ENCODE measurements around the gene TM9SF1. TPM values are rescaled to one million over a fixed set of nuclear protein-coding genes. Genes with fewer than 3 reads are reported as not detected.
A peak's percentile ranks its signal among the peaks of the same experiment; 100 is the strongest.

Gene TM9SF1
- total and polyA plus RNA-seq, 10 of the 15 experiments (the other 5 are each of a cell fraction or from before 2014, with no cell fraction given), result 7.2 to 39.2 (median 17.6) TPM

DNA sequence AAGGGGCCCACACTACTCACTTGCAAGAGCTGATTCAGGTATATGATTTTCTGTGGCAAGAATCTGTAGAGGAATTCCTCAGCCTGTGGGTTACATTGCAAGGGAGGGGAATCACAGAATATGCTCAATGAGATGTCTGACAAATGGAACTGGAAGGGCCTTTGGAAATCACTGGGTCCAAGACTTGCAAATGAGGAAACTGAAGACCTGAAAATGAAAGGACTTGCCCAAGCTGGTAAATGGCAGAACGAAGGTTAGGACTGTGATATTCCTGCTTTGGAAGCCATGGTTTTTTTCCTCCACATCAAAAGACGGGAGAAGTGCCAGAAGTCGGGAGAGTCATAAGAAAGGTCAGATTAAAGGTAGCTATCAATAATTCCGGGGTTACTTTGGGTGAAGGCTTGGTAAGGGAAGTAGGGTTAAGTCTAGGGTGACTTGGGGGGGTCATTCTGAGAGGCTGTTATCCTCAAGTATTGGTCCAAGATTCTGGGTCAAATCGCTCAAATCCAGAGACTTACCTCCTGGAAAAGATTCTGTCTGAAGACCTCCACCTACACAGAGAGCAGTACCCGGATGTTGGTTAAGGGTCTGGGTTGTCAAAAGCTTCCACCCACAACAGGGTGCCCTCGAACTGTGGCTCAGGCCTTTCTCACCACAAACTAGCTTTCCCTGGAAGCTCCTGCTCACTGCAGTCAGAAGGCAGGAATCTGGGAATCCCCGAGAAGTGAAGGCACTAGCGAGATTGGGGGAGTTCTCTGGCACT lies 49.4 kb downstream of the TM9SF1 start:
- H3K36me3 ChIP-seq (ENCODE audit: control insufficient read depth in 2 of 2, insufficient read depth in 2 of 2, low read length in 1 of 2), result peaks cover 8 to 39% of the 10 kb centered on the region in 2 experiments
- intact Hi-C loops (cut with micrococcal nuclease; ENCODE audit: unreplicated experiment), result loop anchor here (5.0 kb wide), 1 partner anchor 151 kb away; the partner anchor contains the start of genes DHRS1 and NOP9
- no peak for DNase-seq (ENCODE audit: low read depth, low spot score)
- POLR2A ChIA-PET, result interaction anchor here (0.5 to 5.8 kb wide), 20 partner anchors 10 to 176 kb away, joined by 3 to 99 read pairs (median 10); partner anchors contain the start of genes CHMP4A, CIDEB, DCAF11 and IPO4
- no peaks in the 10 kb centered on the region for H3K9me3 ChIP-seq (replicated peaks; ENCODE audit: control insufficient read depth, insufficient read depth, low read length)
- in situ Hi-C loops (cut with MboI), result no loop called here
- H3K27ac ChIP-seq (ENCODE audit: control insufficient read depth, insufficient read depth), result peak overlapping the region; percentile 94
- WGBS (ENCODE audit: insufficient coverage, insufficient replicate concordance, low lambda C conversion rate, missing lambda C conversion rate), result 0% methylated on average over 9 of the region's 9 CpGs
- peak overlapping the region; percentile 88 for H3K9ac ChIP-seq (ENCODE audit: control insufficient read depth, insufficient read depth, low read length)
- SMC1A ChIA-PET (ENCODE audit: uncharacterized antibody, unreplicated experiment), result interaction anchor here (0.9 to 4.8 kb wide), 12 partner anchors 9 to 96 kb away, joined by 3 to 54 read pairs (median 8); partner anchors contain the start of genes DCAF11, IPO4, IRF9 and NRL
- no peak for ATAC-seq
- peaks cover 65% of the 10 kb centered on the region for H3K79me2 ChIP-seq (ENCODE audit: control insufficient read depth, insufficient read depth, low read length)
- peak overlapping the region; percentile 82 for H3K4me3 ChIP-seq
- RAD21 ChIA-PET (ENCODE audit: unreplicated experiment), result interaction anchor here (0.9 to 3.9 kb wide), 14 partner anchors 9 to 125 kb away, joined by 3 to 37 read pairs (median 8); partner anchors contain the start of genes DCAF11, IRF9, NRL and PCK2
- no TSS peak for BruUV-seq (replicated peaks)
- CTCF ChIA-PET, result interaction anchor here (1.1 to 8.2 kb wide), 14 partner anchors 10 to 286 kb away, joined by 3 to 63 read pairs (median 6); partner anchors contain the start of genes CHMP4A, CIDEB, DCAF11 and IRF9
- no peak for FAIRE-seq
- no peaks in the 10 kb centered on the region for H3K27me3 ChIP-seq (replicated peaks in 1 of 2; ENCODE audit: control insufficient read depth in 2 of 2, insufficient read depth in 2 of 2, low read length in 1 of 2)
- 0 out of 2 replicates have a peak overlapping the region, but pooled peaks have one; percentile 8 for H2AFZ ChIP-seq (ENCODE audit: control insufficient read depth, low read depth, low read length)
- H3K4me2 ChIP-seq (ENCODE audit: control insufficient read depth, insufficient read depth), result peak overlapping the region; percentile 88
- H3K4me1 ChIP-seq (ENCODE audit: control insufficient read depth, insufficient read depth, low read length), result peaks cover 14% of the 10 kb centered on the region
- H4K20me1 ChIP-seq (ENCODE audit: control insufficient read depth, insufficient read depth), result no peaks in the 10 kb centered on the region
- TF ChIP-seq ASH2L (IDR thresholded peaks at IDR 0.05; ENCODE audit: borderline replicate concordance, low read depth), result no peak
- TF ChIP-seq CBX5 (IDR thresholded peaks at IDR 0.05; ENCODE audit: low read depth), result no peak
- 0 out of 2 replicates have a peak, but pooled peaks have one; percentile 26 for TF ChIP-seq DPF2 (IDR thresholded peaks at IDR 0.05)
- no peak for TF ChIP-seq ZNF24 (IDR thresholded peaks at IDR 0.05)
- TF ChIP-seq SMAD1 (IDR thresholded peaks at IDR 0.05; ENCODE audit: low read depth, partially characterized antibody), result no peak
- TF ChIP-seq RFX5 (IDR thresholded peaks at IDR 0.05; ENCODE audit: low read depth, low read length), result no peak
- 0 out of 2 replicates have a peak, but pooled peaks have one; percentile 34 for TF ChIP-seq IRF4 (IDR thresholded peaks at IDR 0.05; ENCODE audit: low read depth, low read length)
- TF ChIP-seq NR2F1 (conservative IDR thresholded peaks at IDR 0.05), result no peak; the same call in 1 of the 2 replicates
- TF ChIP-seq GABPA (IDR thresholded peaks at IDR 0.05; ENCODE audit: low read depth), result no peak
- TF ChIP-seq RELA (IDR thresholded peaks at IDR 0.05; ENCODE audit: borderline replicate concordance, partially characterized antibody), result peak; percentile 67
- no peak for TF ChIP-seq NFYA (IDR thresholded peaks at IDR 0.05; ENCODE audit: borderline replicate concordance, low read depth, low read length)
- TF ChIP-seq NFYB (IDR thresholded peaks at IDR 0.05; ENCODE audit: insufficient read depth, low read depth, low read length), result no peak
- no peak for TF ChIP-seq EZH2 (IDR thresholded peaks at IDR 0.05; ENCODE audit: borderline replicate concordance, control insufficient read depth, low read depth, low read length)
- no peak for TF ChIP-seq BHLHE40 (IDR thresholded peaks at IDR 0.05; ENCODE audit: borderline replicate concordance in 1 of 2, low read depth in 2 of 2, low read length in 1 of 2)
- no peak for TF ChIP-seq SMC3 (IDR thresholded peaks at IDR 0.05; ENCODE audit: borderline replicate concordance, low read length)
- TF ChIP-seq ZSCAN29 (IDR thresholded peaks at IDR 0.05), result no peak
- TF ChIP-seq FOXK2 (IDR thresholded peaks at IDR 0.05), result no peak
- 0 out of 2 replicates have a peak, but pooled peaks have one; percentile 30 for TF ChIP-seq RUNX3 (IDR thresholded peaks at IDR 0.05; ENCODE audit: low read length)
- TF ChIP-seq BCLAF1 (IDR thresholded peaks at IDR 0.05), result no peak
- TF ChIP-seq LARP7 (IDR thresholded peaks at IDR 0.05), result no peak
- TF ChIP-seq MEF2B (IDR thresholded peaks at IDR 0.05; ENCODE audit: partially characterized antibody, poor library complexity, severe bottlenecking), result no peak
- no peak for TF ChIP-seq TCF7 (IDR thresholded peaks at IDR 0.05; ENCODE audit: borderline replicate concordance)
- TF ChIP-seq ZNF384 (IDR thresholded peaks at IDR 0.05; ENCODE audit: borderline replicate concordance, low read depth, low read length), result no peak

All from GM12878 (cell line).